HepG2 (cell line): ENCODE measurements around the gene RABL6.

Source experiments
- BHLHE40 ChIP-seq: IDR thresholded peaks from 2 replicates; pipeline ENCODE4 v1.6.1; 2011; ENCODE audit warnings: low read length, improper control_type of control experiment
- FOXC1 ChIP-seq: sonication (generic); formaldehyde crosslinking; IDR thresholded peaks from 2 replicates; pipeline ENCODE4 v1.8.0; 2022; ENCODE audit warnings: mild to moderate bottlenecking, missing genetic modification reagents, borderline replicate concordance
- MEF2D ChIP-seq: sonication (generic); formaldehyde crosslinking; IDR thresholded peaks from 2 replicates; pipeline ENCODE4 v1.5.1; 2020; ENCODE audit warnings: mild to moderate bottlenecking, missing genetic modification reagents
- YY1 ChIP-seq: IDR thresholded peaks from 2 replicates; pipeline ENCODE4 v1.6.1; 2011; ENCODE audit warnings: low read length, low read depth, moderate library complexity, mild to moderate bottlenecking; ENCODE audit not compliant: insufficient read depth, insufficient replicate concordance
- ZBTB25 ChIP-seq: IDR thresholded peaks from 2 replicates; pipeline ENCODE4 v1.6.1; 2018; ENCODE audit warnings: missing genetic modification reagents
- ZC3H4 ChIP-seq: sonication (generic); formaldehyde crosslinking; IDR thresholded peaks from 2 replicates; pipeline ENCODE4 v1.4.0; 2020; ENCODE audit warnings: missing genetic modification reagents, borderline replicate concordance
- ZNF629 ChIP-seq: sonication (generic); formaldehyde crosslinking; conservative IDR thresholded peaks from 2 replicates; pipeline ENCODE4 v1.5.0; 2020; ENCODE audit warnings: missing genetic modification reagents
- ZNF747 ChIP-seq: sonication (generic); formaldehyde crosslinking; IDR thresholded peaks from 2 replicates; pipeline ENCODE4 v1.8.1; 2023; ENCODE audit warnings: missing genetic modification reagents, mild to moderate bottlenecking, borderline replicate concordance
- TF ChIP-seq, protein P1 (sequence below): sonication (generic); formaldehyde crosslinking; IDR thresholded peaks from 2 replicates; pipeline ENCODE4 v1.5.1; 2020; ENCODE audit warnings: missing genetic modification reagents, mild to moderate bottlenecking, borderline replicate concordance
- TF ChIP-seq, protein P2 (sequence below): sonication (generic); formaldehyde crosslinking; IDR thresholded peaks from 2 replicates; pipeline ENCODE4 v1.4.0; 2020; ENCODE audit warnings: mild to moderate bottlenecking, missing genetic modification reagents
- TF ChIP-seq, protein P3 (sequence below): sonication (generic); formaldehyde crosslinking; IDR thresholded peaks from 2 replicates; pipeline ENCODE4 v1.5.0; 2020; ENCODE audit warnings: mild to moderate bottlenecking, missing genetic modification reagents, moderate library complexity
- TF ChIP-seq, protein P4 (sequence below): sonication (generic); formaldehyde crosslinking; IDR thresholded peaks from 2 replicates; pipeline ENCODE4 v1.4.0; 2020; ENCODE audit warnings: missing genetic modification reagents

GRCh38 chr9:136791516-136792276, 16.1 kb upstream of the RABL6 start:
- TF ChIP-seq ZNF629 (CRISPR knock-in tag) = no peak
- TF ChIP-seq BHLHE40 = no peak
- TF ChIP-seq FOXC1 (CRISPR knock-in tag) = peak; percentile 66; the same call in 1 of the 2 replicates
- TF ChIP-seq YY1 = peak; percentile 23
- no peak for TF ChIP-seq ZC3H4 (CRISPR knock-in tag)
- TF ChIP-seq ZNF747 (CRISPR knock-in tag) = no peak
- TF ChIP-seq ZBTB25 (CRISPR knock-in tag) = no peak
- TF ChIP-seq MEF2D (CRISPR knock-in tag) = no peak; the same call in 1 of the 2 replicates
- TF ChIP-seq, protein P1, sequence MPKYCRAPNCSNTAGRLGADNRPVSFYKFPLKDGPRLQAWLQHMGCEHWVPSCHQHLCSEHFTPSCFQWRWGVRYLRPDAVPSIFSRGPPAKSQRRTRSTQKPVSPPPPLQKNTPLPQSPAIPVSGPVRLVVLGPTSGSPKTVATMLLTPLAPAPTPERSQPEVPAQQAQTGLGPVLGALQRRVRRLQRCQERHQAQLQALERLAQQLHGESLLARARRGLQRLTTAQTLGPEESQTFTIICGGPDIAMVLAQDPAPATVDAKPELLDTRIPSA (CRISPR knock-in tag) = no peak
- TF ChIP-seq, protein P2, sequence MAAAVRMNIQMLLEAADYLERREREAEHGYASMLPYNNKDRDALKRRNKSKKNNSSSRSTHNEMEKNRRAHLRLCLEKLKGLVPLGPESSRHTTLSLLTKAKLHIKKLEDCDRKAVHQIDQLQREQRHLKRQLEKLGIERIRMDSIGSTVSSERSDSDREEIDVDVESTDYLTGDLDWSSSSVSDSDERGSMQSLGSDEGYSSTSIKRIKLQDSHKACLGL (CRISPR knock-in tag) = no peak; the same call in 1 of the 2 replicates
- TF ChIP-seq, protein P3, sequence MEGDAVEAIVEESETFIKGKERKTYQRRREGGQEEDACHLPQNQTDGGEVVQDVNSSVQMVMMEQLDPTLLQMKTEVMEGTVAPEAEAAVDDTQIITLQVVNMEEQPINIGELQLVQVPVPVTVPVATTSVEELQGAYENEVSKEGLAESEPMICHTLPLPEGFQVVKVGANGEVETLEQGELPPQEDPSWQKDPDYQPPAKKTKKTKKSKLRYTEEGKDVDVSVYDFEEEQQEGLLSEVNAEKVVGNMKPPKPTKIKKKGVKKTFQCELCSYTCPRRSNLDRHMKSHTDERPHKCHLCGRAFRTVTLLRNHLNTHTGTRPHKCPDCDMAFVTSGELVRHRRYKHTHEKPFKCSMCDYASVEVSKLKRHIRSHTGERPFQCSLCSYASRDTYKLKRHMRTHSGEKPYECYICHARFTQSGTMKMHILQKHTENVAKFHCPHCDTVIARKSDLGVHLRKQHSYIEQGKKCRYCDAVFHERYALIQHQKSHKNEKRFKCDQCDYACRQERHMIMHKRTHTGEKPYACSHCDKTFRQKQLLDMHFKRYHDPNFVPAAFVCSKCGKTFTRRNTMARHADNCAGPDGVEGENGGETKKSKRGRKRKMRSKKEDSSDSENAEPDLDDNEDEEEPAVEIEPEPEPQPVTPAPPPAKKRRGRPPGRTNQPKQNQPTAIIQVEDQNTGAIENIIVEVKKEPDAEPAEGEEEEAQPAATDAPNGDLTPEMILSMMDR = peak; percentile 95
- TF ChIP-seq, protein P4, sequence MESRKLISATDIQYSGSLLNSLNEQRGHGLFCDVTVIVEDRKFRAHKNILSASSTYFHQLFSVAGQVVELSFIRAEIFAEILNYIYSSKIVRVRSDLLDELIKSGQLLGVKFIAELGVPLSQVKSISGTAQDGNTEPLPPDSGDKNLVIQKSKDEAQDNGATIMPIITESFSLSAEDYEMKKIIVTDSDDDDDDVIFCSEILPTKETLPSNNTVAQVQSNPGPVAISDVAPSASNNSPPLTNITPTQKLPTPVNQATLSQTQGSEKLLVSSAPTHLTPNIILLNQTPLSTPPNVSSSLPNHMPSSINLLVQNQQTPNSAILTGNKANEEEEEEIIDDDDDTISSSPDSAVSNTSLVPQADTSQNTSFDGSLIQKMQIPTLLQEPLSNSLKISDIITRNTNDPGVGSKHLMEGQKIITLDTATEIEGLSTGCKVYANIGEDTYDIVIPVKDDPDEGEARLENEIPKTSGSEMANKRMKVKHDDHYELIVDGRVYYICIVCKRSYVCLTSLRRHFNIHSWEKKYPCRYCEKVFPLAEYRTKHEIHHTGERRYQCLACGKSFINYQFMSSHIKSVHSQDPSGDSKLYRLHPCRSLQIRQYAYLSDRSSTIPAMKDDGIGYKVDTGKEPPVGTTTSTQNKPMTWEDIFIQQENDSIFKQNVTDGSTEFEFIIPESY (CRISPR knock-in tag) = peak; percentile 7; the same call in 1 of the 2 replicates
